A673 (cell line): Measurements from ENCODE around the gene BRI3. TPM values are rescaled to one million over a fixed set of nuclear protein-coding genes. Genes with fewer than 3 reads are reported as not detected.
A peak's percentile ranks its signal among the peaks of the same experiment; 100 is the strongest.

Experiments
- BruUV-seq: library from RNA; stranded (reverse); fragments of 400-500 nt; replicated peaks from 2 replicates; lab custom pipeline; 2021; lab: Mats Ljungman, UMichigan
- CTCF ChIA-PET: fragments of 300-600 bp; sonication (Branson Sonifier 250); formaldehyde crosslinking; loops from one replicate; lab custom pipeline; 2022; ENCODE audit warnings: antibody characterized with exemption; lab: Charles Lee
- POLR2A ChIA-PET: fragments of 300-600 bp; sonication (Branson Sonifier 250); formaldehyde crosslinking; loops from one replicate; lab custom pipeline; 2022; ENCODE audit warnings: antibody characterized with exemption; ENCODE audit not compliant: low non-redundant PET; lab: Charles Lee
- DNase-seq: peaks from one replicate; pipeline ENCODE4 v3.0.0-alpha.2; 2015; ENCODE audit warnings: low spot score
- H3K27ac ChIP-seq: fragments of 200-600 bp; sonication (generic); 2 replicates; pipeline ENCODE4 v1.5.1; 2016; ENCODE audit warnings: mixed run types, low read depth, mild to moderate bottlenecking, mixed read lengths, antibody characterized with exemption, low read length; ENCODE audit not compliant: poor library complexity, severe bottlenecking
- H3K27me3 ChIP-seq: fragments of 200-600 bp; sonication (generic); replicated peaks from 2 replicates; pipeline ENCODE4 v1.6.1; 2017; ENCODE audit warnings: mixed run types, low read depth, mild to moderate bottlenecking, mixed read lengths, antibody characterized with exemption, low read length; ENCODE audit not compliant: insufficient read depth, poor library complexity
- H3K36me3 ChIP-seq: fragments of 200-600 bp; sonication (generic); 2 replicates; pipeline ENCODE4 v1.6.1; 2016; ENCODE audit warnings: mixed run types, mild to moderate bottlenecking, mixed read lengths, antibody characterized with exemption, low read length; ENCODE audit not compliant: insufficient read depth, poor library complexity, severe bottlenecking
- H3K4me1 ChIP-seq: fragments of 200-600 bp; sonication (generic); 2 replicates; pipeline ENCODE4 v1.6.1; 2017; ENCODE audit warnings: mixed run types, mild to moderate bottlenecking, mixed read lengths, antibody characterized with exemption, low read length; ENCODE audit not compliant: insufficient read depth, poor library complexity, severe bottlenecking
- H3K4me3 ChIP-seq: fragments of 200-600 bp; sonication (generic); 2 replicates; pipeline ENCODE4 v1.5.1; 2016; ENCODE audit warnings: low read depth, mixed run types, mild to moderate bottlenecking, mixed read lengths, low read length; ENCODE audit not compliant: poor library complexity, severe bottlenecking
- H3K9me3 ChIP-seq: fragments of 200-600 bp; sonication (generic); 2 replicates; pipeline ENCODE4 v1.6.1; 2016; ENCODE audit warnings: mixed run types, low read depth, mild to moderate bottlenecking, mixed read lengths, antibody characterized with exemption, low read length; ENCODE audit not compliant: poor library complexity, severe bottlenecking
- EZH2 ChIP-seq: fragments of 200-600 bp; sonication (generic); IDR thresholded peaks from 2 replicates; pipeline ENCODE4 v1.6.1; 2017; ENCODE audit warnings: borderline replicate concordance, low read depth, mild to moderate bottlenecking, mixed read lengths, antibody characterized with exemption, low read length; ENCODE audit not compliant: poor library complexity, severe bottlenecking
- intact Hi-C: fragments of 100-400 bp; cut with micrococcal nuclease; formaldehyde crosslinking; loops from one replicate; pipeline ENCODE4 v1.10.0; 2022; ENCODE audit not compliant: unreplicated experiment
- total RNA-seq: library from RNA; stranded (reverse); gene quantifications from 2 replicates; pipeline ENCODE4 v1.2.3, GENCODE V29; 2021
- TF ChIP-seq, protein P1 (sequence below): fragments of 300-800, 200-600 bp; sonication (generic); conservative IDR thresholded peaks from 2 replicates; pipeline ENCODE4 v1.5.1; 2017; ENCODE audit warnings: low read depth, mild to moderate bottlenecking, antibody characterized with exemption, low read length, moderate library complexity, mixed read lengths

The BRI3 gene
- total RNA-seq, 1 experiment from 2014 or later: 85.8 TPM

DNA sequence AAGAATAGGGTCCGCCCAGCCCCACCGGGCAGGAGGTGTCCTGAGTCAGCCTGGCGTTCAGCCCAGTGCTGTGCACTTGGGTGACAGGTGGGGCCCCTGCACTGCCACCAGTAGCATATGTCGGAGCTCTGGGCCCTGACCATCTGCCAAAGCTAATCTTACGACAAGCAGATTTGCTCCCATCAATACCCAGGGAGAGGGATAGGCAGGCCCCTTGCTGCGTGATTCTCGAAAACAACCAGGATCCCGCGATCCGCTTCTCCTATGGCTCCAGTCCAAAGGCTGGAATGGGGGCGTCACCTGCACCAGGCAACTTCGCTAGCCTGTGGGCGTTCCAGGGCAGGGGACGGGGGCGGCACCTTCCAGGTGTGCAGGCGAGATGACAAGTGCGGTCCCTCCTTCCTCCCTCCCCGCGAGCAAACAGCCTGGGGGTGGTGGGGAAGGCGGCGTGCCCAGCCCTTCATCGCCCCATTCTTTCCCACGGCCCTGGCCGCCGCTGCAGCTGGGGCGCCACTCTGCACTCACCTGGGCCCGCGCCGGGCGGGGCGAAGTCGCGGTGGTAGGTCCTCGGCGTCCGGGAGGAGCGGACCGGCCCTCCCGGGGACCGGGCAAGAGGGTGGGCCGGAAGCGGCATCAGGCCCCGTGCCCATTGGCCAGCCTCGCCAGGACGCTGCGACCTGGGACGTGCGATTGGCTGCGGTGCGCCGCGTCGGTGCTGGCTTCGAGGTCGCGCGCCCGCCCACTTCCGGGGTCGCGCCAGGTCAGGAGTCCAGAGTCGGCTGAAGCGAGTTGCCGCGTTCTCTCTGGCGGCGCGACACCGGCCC is 29.7 kb upstream of the BRI3 start, which contains the start of gene TECPR1:
TECPR1 (minus strand) TSS at position 632 of the 824 bp plus-strand sequence. CDS start 6,086 bp downstream, outside the sequence.
- CTCF ChIA-PET: no interaction called here
- H3K4me1 ChIP-seq: peaks cover 4% of the 10 kb centered on the region
- intact Hi-C loops: no loop called here
- peak within 1 kb of the TSS; percentile 90 for H3K4me3 ChIP-seq
- H3K36me3 ChIP-seq: peaks cover under 1% of the 10 kb centered on the region
- POLR2A ChIA-PET: no interaction called here
- no peaks in the 10 kb centered on the region for H3K9me3 ChIP-seq
- TF ChIP-seq, protein P1, sequence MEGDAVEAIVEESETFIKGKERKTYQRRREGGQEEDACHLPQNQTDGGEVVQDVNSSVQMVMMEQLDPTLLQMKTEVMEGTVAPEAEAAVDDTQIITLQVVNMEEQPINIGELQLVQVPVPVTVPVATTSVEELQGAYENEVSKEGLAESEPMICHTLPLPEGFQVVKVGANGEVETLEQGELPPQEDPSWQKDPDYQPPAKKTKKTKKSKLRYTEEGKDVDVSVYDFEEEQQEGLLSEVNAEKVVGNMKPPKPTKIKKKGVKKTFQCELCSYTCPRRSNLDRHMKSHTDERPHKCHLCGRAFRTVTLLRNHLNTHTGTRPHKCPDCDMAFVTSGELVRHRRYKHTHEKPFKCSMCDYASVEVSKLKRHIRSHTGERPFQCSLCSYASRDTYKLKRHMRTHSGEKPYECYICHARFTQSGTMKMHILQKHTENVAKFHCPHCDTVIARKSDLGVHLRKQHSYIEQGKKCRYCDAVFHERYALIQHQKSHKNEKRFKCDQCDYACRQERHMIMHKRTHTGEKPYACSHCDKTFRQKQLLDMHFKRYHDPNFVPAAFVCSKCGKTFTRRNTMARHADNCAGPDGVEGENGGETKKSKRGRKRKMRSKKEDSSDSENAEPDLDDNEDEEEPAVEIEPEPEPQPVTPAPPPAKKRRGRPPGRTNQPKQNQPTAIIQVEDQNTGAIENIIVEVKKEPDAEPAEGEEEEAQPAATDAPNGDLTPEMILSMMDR: no peak
- TF ChIP-seq EZH2: no peak
- BruUV-seq: no TSS peak
- H3K27me3 ChIP-seq: no peaks in the 10 kb centered on the region
- peak within 1 kb of the TSS; percentile 69 for H3K27ac ChIP-seq
- peak; percentile 79 for DNase-seq

DNA sequence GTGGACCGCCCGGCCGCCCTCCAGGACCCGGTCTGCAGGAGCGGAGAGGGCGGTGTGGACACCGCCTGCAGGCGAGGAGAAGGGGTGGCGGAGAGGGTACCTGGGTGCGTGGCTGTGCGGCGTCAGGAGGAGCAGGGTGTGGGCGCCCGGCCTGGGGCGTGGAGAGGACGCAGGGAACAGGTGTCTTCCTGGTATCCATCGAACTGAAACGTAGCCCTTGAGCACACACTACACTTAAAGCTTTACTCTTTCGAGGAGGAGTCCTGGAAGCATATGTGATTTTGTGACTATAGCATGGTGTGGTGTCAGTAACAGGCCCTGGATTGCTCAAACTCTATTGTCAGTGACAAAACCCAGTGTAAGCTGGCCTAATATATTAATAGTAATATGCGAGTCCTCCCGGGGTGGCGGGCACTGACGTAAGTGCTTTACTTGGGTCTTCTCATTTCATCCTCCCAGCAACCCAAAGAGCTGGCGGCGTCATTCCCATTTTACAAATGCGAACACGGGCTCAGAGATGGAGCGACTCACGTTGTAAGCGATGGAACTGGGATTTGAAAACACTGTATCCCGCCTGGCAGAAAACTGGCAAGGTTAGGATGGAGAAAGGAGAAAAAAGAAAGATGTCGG is 28.9 kb upstream of the BRI3 start:
- no peak for DNase-seq
- peaks cover 3% of the 10 kb centered on the region for H3K36me3 ChIP-seq
- H3K4me1 ChIP-seq: peaks cover 4% of the 10 kb centered on the region
- POLR2A ChIA-PET: no interaction called here
- CTCF ChIA-PET: no interaction called here
- peak overlapping the region; percentile 90 for H3K4me3 ChIP-seq
- H3K9me3 ChIP-seq: no peaks in the 10 kb centered on the region
- intact Hi-C loops: no loop called here
- peak overlapping the region; percentile 69 for H3K27ac ChIP-seq
- TF ChIP-seq, protein P1: no peak
- no peak for TF ChIP-seq EZH2
- BruUV-seq: no TSS peak
- no peaks in the 10 kb centered on the region for H3K27me3 ChIP-seq

GRCh38 chr7:98254516-98254915 is 27.0 kb upstream of the BRI3 start:
- peaks cover 3% of the 10 kb centered on the region for H3K36me3 ChIP-seq
- intact Hi-C loops: no loop called here
- no TSS peak for BruUV-seq
- DNase-seq: no peak
- ChIA-PET CTCF (no interaction called here), POLR2A (no interaction called here)
- TF ChIP-seq, protein P1: no peak
- no peak for TF ChIP-seq EZH2
- no peaks in the 10 kb centered on the region for H3K9me3 ChIP-seq
- H3K27me3 ChIP-seq: no peaks in the 10 kb centered on the region
- no peak overlapping the region for H3K27ac ChIP-seq
- peaks cover 4% of the 10 kb centered on the region for H3K4me1 ChIP-seq
- H3K4me3 ChIP-seq: no peak overlapping the region
